Esophagus mucosa (tissue), 1 donor: ENCODE results near the gene TSPAN10. TPM values are rescaled to one million over a fixed set of nuclear protein-coding genes. Genes with fewer than 3 reads are reported as not detected.
"Not testable (repeated sequence)": the region's sequence is repeated elsewhere in the genome, so short reads cannot be mapped to it uniquely, and the experiment has no call there.

Experiments used
- ATAC-seq: fragments of 200-7000 bp; cut with Tn5 transposase; one replicate; pipeline ENCODE4 v1.9.1; 2020
- total RNA-seq: library from RNA; stranded (reverse); gene quantifications from one replicate; pipeline ENCODE4 v1.2.4, GENCODE V29; 2023
- donor health status: DM: yes; HTN: yes; CAD: no.

The TSPAN10 gene
- total RNA-seq, 1 donor from 2014 or later: 2.2 TPM

GRCh38 chr17:81664051-81664470, 27.1 kb downstream of the TSPAN10 start:
- ATAC-seq: peak; percentile 19

GRCh38 chr17:81665205-81666091, 28.5 kb downstream of the TSPAN10 start:
- ATAC-seq: peak; percentile 27

- peak; percentile 9 for ATAC-seq
These were observed 29.0 kb downstream of the TSPAN10 start for GRCh38 chr17:81666092-81666341.

GRCh38 chr17:81666342-81667191, 29.6 kb downstream of the TSPAN10 start, which contains the start of the genes CCDC137 and OXLD1:
TSS of gene CCDC137 (plus strand) at chr17:81666737. CDS start at chr17:81666767, 30 bp downstream.
TSS of gene OXLD1 (minus strand) at chr17:81666605. CDS start at chr17:81666577, 28 bp downstream.
- peak; percentile 88 for ATAC-seq

GRCh38 chr17:81667754-81668153, 30.8 kb downstream of the TSPAN10 start:
- peak; percentile 60 for ATAC-seq

GRCh38 chr17:81672504-81672903, 35.5 kb downstream of the TSPAN10 start:
- no peak for ATAC-seq

- ATAC-seq: no peak
These were observed 36.0 kb downstream of the TSPAN10 start for GRCh38 chr17:81672954-81673353.

- ATAC-seq: no peak
These were observed 36.7 kb downstream of the TSPAN10 start for GRCh38 chr17:81673561-81674258.

- ATAC-seq: not testable (repeated sequence)
These were observed 38.7 kb downstream of the TSPAN10 start for GRCh38 chr17:81675515-81676221.

GRCh38 chr17:81676906-81677305, 39.9 kb downstream of the TSPAN10 start:
- ATAC-seq: peak; percentile 10

- ATAC-seq: no peak
These were observed 43.2 kb downstream of the TSPAN10 start for GRCh38 chr17:81680150-81680549.

GRCh38 chr17:81681672-81682071, 44.7 kb downstream of the TSPAN10 start:
- no peak for ATAC-seq

- no peak for ATAC-seq
These were observed 45.7 kb downstream of the TSPAN10 start for GRCh38 chr17:81682565-81683207.

GRCh38 chr17:81683208-81683583, 46.2 kb downstream of the TSPAN10 start:
- ATAC-seq: peak; percentile 5

GRCh38 chr17:81683584-81684441, 46.8 kb downstream of the TSPAN10 start, which contains the start of the genes ARL16 and HGS:
TSS of gene ARL16 (minus strand) at chr17:81683797. CDS start at chr17:81683753, 44 bp downstream.
TSS of gene HGS (plus strand) at chr17:81684011. CDS start at chr17:81684067, 56 bp downstream.
- peak; percentile 94 for ATAC-seq

- ATAC-seq: peak; percentile 46
These were observed 47.5 kb downstream of the TSPAN10 start for GRCh38 chr17:81684442-81684911.

GRCh38 chr17:81685108-81685507, 48.1 kb downstream of the TSPAN10 start:
- ATAC-seq: peak; percentile 65

- no peak for ATAC-seq
These were observed 49.6 kb downstream of the TSPAN10 start for GRCh38 chr17:81686614-81687013.

- ATAC-seq: no peak
These were observed 51.0 kb downstream of the TSPAN10 start for GRCh38 chr17:81687770-81688541.
